ENCODE measurements around the gene FKBP6.

FKBP6 gene

DNA sequence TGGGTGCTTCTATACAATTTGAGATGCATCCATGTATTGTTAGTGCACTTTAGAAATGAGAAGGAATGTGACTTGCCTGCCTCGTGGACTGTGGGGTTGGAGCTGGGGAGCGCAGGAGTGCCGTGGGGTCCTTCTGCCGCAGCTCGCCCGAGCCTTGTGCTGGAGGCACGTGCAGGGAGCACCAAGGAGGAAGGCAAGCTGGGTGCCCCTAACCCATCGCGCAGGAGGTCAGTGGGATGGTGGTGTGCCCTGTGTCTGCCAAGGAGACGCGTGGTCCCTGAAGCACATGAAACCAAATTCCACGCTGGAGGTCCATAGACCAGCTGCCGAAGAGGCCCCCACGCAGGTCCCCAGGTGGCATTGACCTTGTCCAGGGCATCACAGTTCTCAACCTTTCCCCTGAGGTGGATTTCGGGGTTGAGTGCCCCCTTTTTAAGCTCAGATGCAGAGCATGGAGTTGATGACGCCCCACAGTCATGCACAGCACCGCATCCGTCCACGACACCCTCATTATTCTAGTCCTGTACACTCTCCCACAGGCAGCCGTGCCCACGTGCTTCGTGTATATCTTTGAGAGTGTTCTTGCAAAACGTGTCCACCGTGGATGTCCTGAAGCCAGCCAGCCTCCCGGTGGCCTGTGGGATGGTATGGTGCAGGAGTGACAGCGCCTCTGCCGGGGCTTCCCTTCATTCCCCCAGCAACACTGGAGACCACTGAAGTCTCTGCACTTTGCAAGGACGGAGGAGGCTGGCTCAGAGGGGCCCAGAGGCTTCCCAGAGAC lies 35.5 kb downstream of the FKBP6 start:
- DNase-seq, result no peak
- Histone ChIP-seq H3K27ac (no peak overlapping the region), H3K4me3 (ENCODE audit: low read depth, low read length) (no peak overlapping the region), H3K36me3 (no peaks in the 10 kb centered on the region), H3K27me3 (ENCODE audit: insufficient read depth, low read depth, severe bottlenecking) (no peaks in the 10 kb centered on the region), H3K9me3 (ENCODE audit: severe bottlenecking) (no peaks in the 10 kb centered on the region)
- TF ChIP-seq, protein P1, sequence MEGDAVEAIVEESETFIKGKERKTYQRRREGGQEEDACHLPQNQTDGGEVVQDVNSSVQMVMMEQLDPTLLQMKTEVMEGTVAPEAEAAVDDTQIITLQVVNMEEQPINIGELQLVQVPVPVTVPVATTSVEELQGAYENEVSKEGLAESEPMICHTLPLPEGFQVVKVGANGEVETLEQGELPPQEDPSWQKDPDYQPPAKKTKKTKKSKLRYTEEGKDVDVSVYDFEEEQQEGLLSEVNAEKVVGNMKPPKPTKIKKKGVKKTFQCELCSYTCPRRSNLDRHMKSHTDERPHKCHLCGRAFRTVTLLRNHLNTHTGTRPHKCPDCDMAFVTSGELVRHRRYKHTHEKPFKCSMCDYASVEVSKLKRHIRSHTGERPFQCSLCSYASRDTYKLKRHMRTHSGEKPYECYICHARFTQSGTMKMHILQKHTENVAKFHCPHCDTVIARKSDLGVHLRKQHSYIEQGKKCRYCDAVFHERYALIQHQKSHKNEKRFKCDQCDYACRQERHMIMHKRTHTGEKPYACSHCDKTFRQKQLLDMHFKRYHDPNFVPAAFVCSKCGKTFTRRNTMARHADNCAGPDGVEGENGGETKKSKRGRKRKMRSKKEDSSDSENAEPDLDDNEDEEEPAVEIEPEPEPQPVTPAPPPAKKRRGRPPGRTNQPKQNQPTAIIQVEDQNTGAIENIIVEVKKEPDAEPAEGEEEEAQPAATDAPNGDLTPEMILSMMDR (IDR thresholded peaks at IDR 0.05; ENCODE audit: low read depth, low read length), result no peak

DNA sequence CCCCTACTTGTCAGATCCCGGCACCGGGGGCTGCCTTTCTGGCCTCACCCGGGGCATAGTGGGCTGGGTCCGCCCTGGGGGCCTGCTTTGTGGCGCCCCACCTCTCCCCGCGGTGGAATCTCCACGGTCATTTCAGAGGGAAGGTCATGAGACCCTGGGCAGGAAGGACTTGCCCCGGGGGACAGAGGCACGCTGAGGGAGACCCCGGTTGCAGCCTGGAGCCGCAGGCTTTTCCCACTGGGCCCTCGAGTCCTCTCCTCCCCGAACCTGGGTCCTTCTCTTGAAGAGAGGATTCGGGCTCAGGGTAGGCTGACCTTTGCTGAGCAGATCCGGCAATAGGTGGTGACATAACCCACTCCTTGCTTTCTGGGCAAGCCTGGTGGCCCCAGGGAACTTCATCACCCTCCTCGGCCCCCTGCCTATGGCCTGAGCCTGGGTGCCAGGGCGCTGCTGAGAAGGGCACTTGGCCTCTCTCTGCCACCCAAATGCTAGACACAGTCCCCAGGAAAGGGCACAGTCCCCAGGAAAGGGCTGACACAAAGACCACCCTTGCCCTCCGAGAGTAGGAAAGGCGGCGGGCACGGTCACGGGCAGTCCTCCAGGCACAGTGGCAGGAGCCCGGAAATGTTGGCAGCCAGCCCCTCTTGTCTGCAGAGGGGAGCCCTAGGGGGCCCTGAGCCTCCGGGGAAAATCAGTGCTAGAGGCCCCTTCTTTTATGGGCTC lies 36.2 kb downstream of the FKBP6 start:
- Histone ChIP-seq H3K4me3 (ENCODE audit: low read depth, low read length) (no peak overlapping the region), H3K9me3 (ENCODE audit: severe bottlenecking) (no peaks in the 10 kb centered on the region), H3K36me3 (no peaks in the 10 kb centered on the region), H3K27me3 (ENCODE audit: insufficient read depth, low read depth, severe bottlenecking) (no peaks in the 10 kb centered on the region), H3K27ac (no peak overlapping the region)
- DNase-seq, result no peak
- TF ChIP-seq, protein P1 (IDR thresholded peaks at IDR 0.05; ENCODE audit: low read depth, low read length), result no peak

DNA sequence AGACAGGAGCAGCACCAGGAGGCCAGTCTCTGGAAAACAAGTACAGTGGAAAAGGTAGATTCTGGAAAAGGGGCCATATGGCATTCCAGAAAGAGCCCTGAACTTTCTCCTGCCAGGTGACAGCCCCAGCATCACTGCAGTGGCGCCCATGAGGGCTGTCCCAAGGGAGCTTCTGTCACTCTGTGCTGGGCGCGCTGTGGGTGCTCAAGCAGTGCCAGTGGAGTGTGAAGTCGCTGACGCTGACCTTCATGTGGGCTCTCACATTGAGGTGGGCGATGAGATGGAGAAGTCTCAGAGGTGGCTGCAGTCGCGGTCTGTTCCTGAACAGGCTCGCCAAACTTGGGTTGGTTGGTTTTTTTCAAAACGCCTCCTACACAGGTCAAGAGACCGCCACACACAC lies 38.2 kb downstream of the FKBP6 start:
- TF ChIP-seq, protein P1 (IDR thresholded peaks at IDR 0.05; ENCODE audit: low read depth, low read length), result no peak
- H3K9me3 ChIP-seq (ENCODE audit: severe bottlenecking), result no peaks in the 10 kb centered on the region
- H3K36me3 ChIP-seq, result no peaks in the 10 kb centered on the region
- H3K27ac ChIP-seq, result no peak overlapping the region
- no peak overlapping the region for H3K4me3 ChIP-seq (ENCODE audit: low read depth, low read length)
- DNase-seq, result no peak
- no peaks in the 10 kb centered on the region for H3K27me3 ChIP-seq (ENCODE audit: insufficient read depth, low read depth, severe bottlenecking)

DNA sequence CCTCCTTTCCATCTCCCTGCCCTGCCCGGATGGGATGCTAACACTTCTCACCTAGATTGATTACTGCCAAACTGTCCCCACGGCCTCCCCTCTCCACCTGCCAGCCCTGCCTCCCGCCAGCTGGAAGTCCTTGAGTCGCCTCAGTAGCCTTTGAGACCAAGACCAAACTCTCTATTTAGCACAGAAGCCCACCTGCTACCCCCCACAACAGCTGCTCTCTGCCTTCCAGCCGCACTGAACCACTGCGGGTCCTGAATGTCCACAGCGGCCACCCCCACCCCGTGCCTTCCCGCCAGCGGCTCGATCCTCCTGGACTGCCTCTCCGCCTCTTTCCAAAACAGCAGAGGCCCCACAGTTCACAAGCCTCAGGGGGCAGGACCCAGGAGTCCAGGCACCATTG lies 39.0 kb downstream of the FKBP6 start:
- no peaks in the 10 kb centered on the region for H3K36me3 ChIP-seq
- H3K9me3 ChIP-seq (ENCODE audit: severe bottlenecking), result no peaks in the 10 kb centered on the region
- TF ChIP-seq, protein P1 (IDR thresholded peaks at IDR 0.05; ENCODE audit: low read depth, low read length), result no peak
- no peak overlapping the region for H3K27ac ChIP-seq
- no peaks in the 10 kb centered on the region for H3K27me3 ChIP-seq (ENCODE audit: insufficient read depth, low read depth, severe bottlenecking)
- H3K4me3 ChIP-seq (ENCODE audit: low read depth, low read length), result no peak overlapping the region
- no peak for DNase-seq

DNA sequence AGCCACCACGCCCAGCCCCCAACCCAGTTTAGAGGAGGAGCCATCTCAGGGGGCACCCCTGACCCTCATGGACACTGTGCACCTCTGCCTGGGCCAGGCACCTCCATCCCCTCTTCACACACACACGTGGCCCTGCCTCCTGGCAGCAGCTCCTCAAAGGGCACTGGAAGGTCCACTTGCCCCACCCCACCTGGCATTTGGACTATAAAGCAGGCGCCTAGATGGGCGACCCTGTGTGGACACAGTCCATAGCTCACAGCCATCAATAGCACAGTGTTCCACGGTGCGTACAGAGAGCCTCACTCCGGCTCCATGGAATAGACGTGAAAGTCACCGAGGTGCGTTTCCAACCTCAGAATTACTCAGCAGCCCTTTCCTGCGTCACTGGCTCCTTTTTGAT lies 41.0 kb downstream of the FKBP6 start:
- Histone ChIP-seq H3K27me3 (ENCODE audit: insufficient read depth, low read depth, severe bottlenecking) (no peaks in the 10 kb centered on the region), H3K27ac (no peak overlapping the region), H3K9me3 (ENCODE audit: severe bottlenecking) (no peaks in the 10 kb centered on the region), H3K4me3 (ENCODE audit: low read depth, low read length) (no peak overlapping the region), H3K36me3 (no peaks in the 10 kb centered on the region)
- TF ChIP-seq, protein P1 (IDR thresholded peaks at IDR 0.05; ENCODE audit: low read depth, low read length), result no peak
- DNase-seq, result no peak
